ENCODE results near the gene WNT7B.

WNT7B gene

GRCh38 chr22:45907378-45907777, 69.6 kb downstream of the WNT7B start:
- no peak for TF ChIP-seq CTCF (IDR thresholded peaks at IDR 0.05; ENCODE audit: borderline replicate concordance, insufficient read depth, low read depth, low read length)
- no peak overlapping the region for H3K4me3 ChIP-seq (ENCODE audit: low read depth, low read length)

GRCh38 chr22:45906946-45907345, 70.0 kb downstream of the WNT7B start:
- no peak for TF ChIP-seq CTCF (IDR thresholded peaks at IDR 0.05; ENCODE audit: borderline replicate concordance, insufficient read depth, low read depth, low read length)
- no peak overlapping the region for H3K4me3 ChIP-seq (ENCODE audit: low read depth, low read length)

GRCh38 chr22:45905924-45906865, 70.8 kb downstream of the WNT7B start:
- H3K4me3 ChIP-seq (ENCODE audit: low read depth, low read length): no peak overlapping the region
- no peak for TF ChIP-seq CTCF (IDR thresholded peaks at IDR 0.05; ENCODE audit: borderline replicate concordance, insufficient read depth, low read depth, low read length)

GRCh38 chr22:45905326-45905923, 71.5 kb downstream of the WNT7B start:
- no peak overlapping the region for H3K4me3 ChIP-seq (ENCODE audit: low read depth, low read length)
- no peak for TF ChIP-seq CTCF (IDR thresholded peaks at IDR 0.05; ENCODE audit: borderline replicate concordance, insufficient read depth, low read depth, low read length)

GRCh38 chr22:45904236-45904635, 72.7 kb downstream of the WNT7B start:
- H3K4me3 ChIP-seq (ENCODE audit: low read depth, low read length): no peak overlapping the region
- no peak for TF ChIP-seq CTCF (IDR thresholded peaks at IDR 0.05; ENCODE audit: borderline replicate concordance, insufficient read depth, low read depth, low read length)

GRCh38 chr22:45903355-45904135, 73.4 kb downstream of the WNT7B start:
- TF ChIP-seq CTCF (IDR thresholded peaks at IDR 0.05; ENCODE audit: borderline replicate concordance, insufficient read depth, low read depth, low read length): no peak
- no peak overlapping the region for H3K4me3 ChIP-seq (ENCODE audit: low read depth, low read length)
